Measurements from ENCODE around the gene CIART.
"Not testable (repeated sequence)": the region's sequence is repeated elsewhere in the genome, so short reads cannot be mapped to it uniquely, and the experiment has no call there.

The CIART gene, protein sequence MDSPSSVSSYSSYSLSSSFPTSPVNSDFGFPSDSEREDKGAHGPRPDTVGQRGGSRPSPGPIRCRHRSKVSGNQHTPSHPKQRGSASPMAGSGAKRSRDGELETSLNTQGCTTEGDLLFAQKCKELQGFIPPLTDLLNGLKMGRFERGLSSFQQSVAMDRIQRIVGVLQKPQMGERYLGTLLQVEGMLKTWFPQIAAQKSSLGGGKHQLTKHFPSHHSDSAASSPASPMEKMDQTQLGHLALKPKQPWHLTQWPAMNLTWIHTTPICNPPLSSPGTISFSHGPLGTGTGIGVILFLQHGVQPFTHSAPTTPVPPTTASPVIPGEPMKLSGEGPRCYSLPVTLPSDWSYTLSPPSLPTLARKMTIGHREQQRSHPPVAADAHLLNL

DNA sequence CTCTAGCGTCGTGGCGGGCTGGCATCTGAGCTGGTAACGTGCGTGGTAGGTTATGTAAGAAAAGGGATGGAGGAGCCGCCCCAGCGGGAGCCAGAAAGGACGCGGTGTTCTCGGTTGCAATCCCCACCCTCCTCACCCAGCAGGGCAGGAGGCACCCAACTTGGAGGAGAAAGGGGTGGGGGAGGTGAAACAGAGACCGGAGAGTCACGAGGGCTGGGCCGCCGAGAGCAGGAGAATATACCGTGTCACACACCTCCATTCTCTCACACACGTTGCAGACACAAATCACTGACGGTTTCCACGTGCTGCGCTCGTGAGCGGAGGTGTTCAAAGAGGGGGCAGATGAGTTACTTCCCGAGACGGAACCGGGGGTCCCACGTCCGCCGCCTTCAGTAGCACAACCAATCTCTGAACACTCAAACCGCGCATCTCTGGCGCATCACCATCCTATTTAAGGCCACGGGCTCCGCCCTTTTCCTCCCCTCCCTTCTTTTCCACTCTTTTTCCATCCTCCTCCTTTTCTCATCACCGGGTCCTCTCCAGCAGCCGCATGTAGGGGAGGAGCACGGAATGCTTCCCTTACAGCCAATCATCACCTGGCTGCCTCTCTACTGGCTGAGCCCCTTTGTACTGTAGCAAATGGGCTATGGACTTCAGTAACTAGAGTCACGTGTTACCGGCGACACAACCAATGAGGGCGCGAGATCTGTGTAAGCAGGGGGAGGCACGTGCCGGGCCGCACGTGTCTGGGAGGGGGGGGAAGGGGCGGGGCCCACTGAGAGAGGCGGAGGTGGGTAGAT is at the start of gene CIART:
TSS of gene CIART (plus strand) at position 797 of the 800 bp plus-strand sequence. CDS start 714 bp downstream, outside the sequence.
- DNase-seq, result peak; percentile 100

DNA sequence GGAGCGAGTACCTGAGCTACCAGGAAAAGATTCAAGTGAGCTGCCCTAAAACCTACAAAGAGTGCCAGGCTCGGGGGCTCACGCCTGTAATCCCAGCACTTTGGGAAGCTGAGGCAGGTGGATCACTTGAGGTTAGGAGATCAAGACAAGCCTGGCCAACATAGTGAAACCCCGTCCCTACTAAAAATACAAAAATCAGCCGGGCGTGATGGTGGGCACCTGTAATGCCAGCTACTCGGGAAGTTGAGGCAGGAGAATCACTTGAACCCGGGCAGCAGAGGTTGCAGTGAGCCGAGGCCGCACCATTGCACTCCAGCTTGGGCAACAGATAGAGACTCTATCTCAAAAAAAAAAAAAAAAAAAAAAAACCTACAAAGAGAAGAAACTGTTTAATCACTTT is 49.4 kb upstream of the CIART start:
- DNase-seq, result not testable (repeated sequence)

DNA sequence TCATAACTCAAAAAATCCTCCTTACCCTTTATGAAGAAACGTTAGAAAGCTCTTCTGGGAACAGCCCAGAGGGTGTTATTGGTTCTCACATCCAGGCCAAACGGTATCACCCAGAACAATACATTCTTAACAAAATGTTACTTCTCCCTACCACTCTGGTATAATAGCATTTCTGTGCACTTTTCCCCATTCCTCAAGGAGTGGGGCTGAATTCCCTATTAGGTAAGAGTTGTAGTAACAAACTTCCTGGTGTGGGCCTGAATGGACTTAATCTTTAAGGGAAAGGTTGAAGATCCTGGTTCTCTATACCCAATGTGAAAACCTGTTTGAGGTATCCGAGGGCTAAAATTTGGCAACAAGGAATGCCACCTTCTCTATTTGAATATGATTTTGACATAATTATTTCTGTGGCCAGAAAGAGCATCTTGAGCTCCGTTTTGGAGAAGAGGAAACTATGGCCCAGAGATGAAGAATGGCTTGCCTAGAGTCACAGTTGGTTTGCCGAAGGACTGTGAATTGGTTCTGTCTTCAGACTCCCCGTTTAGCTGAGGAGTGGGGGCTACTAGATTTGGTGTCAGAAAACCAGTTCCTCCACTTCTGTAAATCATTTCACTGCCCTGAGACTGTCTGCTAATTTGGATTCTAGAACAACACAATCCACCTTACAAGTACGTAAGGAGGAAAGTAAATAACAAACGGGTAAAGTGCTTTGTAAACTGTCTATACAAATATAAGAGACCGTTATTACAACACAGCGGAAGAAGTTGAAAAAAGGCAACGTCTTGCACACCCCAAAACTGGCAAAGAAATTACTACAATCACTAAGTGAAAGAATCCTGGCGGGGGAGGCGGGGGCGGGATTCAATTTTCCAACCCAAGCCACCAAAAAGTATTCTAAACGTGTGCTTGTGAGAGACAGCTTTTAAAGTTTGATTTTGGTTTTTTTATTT is 48.7 kb upstream of the CIART start:
- no peak for DNase-seq

DNA sequence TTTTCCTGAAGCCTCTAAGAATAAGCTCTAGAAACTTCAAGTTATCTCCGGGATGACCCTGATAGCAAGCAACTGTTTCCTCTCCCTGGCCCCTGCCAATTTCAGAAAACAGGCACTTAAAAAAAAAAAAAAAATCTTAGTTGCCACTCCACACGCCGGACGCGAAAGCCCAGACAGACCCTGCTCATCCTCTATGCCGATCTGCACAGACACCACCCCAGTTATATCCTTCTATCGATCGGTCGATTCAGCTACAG is 48.1 kb upstream of the CIART start:
- no peak for DNase-seq

DNA sequence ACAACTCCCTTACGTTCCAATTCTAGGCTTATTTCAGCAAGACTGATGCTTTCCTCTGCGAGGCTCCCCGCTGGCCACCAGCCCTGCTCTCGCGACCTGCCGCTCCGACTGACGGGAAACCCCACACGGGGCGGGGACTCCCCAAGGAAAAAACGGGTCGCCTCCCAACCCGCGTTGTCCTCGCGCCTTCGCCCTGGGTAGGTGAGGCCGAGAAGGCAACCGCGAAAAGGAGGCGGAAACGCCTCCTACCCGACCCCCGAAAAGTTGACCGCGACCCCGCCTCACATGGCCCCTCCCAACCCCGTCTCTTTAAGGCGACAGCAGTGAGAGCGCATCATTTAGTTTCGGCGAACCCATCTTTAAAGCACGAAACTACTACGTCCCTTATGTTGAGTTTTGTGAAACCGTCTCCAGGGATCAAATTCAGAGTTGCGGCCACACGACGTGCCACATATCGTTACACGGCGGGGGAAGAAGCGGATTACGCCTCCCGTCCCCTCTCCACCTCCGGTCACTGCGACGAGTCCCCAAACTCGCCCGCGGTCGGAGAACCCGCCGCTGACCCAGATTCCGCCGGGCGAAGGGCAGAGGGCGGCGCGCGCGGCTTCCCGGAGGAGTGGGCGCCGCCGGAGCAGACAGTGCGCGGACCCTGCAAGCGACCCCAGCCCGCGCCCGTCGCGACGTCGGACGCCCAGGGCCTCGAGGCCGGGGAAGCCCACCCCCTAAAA is 47.6 kb upstream of the CIART start:
- peak; percentile 77 to 85 for DNase-seq

DNA sequence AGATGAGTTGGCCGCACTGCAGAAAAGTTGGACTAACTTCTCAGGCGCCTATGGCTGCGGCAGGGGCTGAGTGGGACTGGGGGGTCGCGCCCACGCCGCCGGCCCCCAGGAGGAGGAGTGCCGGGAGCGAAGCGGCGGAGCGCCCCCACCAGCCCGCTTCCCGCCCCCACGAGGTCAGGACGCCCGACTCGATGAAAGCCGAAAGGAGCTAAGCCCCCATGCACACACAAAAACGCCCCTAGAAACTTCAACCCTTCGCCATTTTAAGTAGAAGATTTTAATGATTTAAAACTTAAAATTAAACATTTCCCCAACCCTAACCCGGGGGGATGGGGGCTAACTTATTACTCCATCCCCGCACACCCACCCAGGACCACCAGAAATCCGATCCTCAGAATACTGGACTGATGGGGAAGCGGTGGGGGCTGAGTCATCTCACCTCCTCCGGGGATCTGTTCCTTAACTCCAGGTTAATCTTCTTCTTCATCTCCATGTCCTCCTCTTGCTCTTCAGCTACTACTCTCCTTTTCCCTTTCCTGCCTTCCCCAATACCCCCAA is 47.0 kb upstream of the CIART start:
- DNase-seq, result no peak

DNA sequence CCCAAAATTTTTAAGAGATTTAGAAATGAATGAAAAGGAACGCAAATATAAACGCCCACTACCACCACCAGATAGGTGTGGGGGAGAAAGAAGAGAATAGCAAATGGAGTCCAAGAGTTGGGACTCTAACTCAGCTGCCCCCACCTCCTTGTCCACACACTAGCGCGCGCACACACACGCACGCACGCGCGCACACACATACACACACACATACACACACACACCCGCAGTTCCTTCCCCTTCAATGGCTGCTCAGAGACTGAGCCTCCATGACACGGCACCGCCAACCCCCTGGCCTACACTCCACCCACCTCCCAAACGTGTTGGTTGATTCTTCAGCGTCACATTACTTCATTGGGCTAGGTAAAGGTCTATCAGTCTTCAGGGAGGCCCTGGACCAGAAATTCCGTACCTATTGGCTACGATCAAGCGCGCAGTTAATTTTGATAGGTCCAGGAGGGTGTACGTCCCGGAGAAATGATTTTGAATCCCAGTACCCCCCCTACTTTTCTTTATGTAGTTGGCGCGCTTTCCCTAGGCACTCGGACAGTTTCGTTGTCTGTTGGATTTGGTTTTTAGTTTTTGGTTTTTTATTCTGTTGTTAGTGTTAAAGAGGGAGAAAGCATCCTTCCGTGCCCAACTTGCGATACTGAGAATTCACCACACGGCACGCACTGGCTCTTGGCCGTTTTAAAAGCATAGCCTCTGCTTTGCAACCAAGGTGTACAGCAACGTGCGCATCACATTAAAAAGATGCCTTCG is 46.3 kb upstream of the CIART start, which contains the start of gene ANP32E:
TSS of gene ANP32E (minus strand) at position 261 of the 762 bp plus-strand sequence. CDS start 326 bp downstream, outside the sequence.
- peak; percentile 100 for DNase-seq

DNA sequence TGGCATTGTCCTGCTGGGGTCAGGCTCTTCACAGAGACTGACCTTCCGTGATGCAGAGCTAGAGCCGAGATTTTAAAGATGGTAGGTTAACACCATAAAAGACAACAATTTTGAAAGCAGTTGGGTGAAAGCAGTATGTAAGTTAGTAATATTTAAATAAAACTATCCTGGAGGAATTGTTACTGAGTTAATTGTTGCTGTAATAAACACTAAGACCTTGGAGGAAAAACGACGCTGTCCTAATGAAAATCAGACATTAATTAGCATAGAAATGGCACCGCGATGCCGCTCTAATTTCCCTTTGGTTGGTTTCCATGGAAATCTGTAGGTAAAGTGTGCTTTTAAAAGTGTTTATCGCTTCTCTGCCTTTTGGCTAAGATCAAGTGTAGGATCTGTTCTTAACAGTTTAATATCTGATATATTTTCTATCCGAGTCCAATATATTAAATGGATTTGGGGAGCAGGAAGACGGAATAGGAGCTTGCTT is 45.7 kb upstream of the CIART start:
- DNase-seq, result peak in 1 of 2 experiments; percentile 52

DNA sequence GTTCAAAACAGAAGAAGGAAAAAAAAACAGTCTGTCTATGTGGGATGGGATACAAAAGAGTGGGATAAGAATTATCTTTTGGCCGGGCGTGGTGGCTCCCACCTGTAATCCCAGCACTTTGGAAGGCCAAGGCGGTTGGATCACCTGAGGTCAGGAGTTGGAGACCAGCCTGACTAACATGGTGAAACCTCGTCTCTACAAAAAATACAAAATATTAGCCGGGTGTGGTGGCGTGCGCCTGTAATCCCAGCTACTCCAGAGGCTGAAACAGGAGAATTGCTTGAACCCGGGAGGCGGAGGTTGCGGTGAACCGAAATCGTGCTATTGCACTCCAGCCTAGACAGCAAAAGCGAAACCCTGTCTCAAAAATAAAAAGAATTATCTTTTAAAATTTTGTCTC is 45.2 kb upstream of the CIART start:
- DNase-seq, result not testable (repeated sequence)

DNA sequence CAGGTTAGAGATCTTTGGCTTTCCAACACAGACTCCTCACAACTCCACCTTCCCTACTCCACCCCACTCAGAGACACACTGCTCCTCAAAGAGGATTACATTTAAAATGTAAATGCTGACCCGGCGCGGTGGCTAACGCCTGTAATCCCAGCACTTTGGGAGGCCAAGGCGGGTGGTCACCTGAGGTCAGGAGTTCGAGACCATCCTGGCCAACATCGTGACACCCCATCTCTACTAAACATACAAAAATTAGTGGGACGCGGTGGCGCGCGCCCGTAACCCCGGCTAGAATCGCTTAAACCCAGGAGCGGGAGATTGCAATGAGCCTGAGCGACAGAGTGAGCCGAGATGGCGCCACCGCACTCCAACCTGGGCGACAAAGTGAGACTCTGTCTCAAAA is 44.6 kb upstream of the CIART start:
- no peak for DNase-seq

DNA sequence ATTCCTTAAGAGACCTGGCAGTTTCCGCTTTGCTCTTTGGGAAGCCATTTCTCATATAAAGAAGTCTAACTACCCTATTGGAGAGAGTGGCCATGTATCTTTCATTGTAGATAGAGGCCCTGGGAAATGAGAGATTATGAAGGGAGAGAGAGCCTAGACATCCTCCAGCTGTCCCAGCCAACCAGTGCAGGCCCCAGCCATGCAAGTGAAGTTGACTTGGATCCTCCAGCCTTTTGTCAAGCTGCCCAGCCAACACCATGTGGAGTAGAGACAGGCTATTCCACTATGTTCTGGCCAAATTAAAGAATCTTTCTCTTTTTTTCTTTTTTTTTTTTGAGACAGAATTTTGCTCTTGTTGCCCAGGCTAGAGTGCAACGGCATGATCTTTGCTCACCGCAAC is 39.4 kb upstream of the CIART start:
- no peak for DNase-seq

DNA sequence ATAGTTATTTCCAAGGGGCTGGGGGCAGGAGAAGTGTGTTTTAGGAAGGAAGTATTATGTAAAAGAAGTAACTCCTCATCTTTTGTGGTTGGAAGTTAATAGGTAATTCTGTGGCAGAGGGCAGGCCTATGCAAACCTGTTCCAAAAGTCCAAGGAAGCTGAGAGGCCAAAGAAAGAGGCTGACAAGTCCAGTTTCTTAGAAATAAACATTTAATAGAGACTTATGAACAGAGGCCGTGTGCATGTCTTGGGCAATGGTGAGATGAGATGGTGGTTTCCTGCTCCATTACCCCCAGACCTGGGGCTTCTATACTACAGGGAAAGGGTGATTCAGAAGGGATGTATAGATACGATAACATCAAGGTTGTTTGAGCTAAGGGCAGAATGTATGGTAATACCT is 32.4 kb upstream of the CIART start:
- DNase-seq, result no peak

DNA sequence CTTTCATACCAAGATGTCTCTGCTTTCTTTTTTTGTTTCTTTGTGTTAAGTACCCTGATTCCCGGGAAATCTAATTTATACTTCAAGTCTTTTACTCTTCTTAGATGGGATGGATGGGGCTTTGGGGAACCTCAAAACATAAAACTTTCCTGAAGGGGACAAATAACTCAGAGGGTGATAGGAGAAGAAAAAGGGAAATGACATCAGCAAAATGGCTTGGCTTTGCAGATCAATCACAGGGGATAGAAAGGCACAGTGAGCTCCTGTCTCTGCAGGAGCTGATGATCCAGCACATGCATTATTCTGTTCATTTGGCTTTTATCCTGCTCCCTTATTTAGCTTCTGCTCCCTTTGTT is 26.2 kb upstream of the CIART start:
- peak; percentile 58 to 65 for DNase-seq

DNA sequence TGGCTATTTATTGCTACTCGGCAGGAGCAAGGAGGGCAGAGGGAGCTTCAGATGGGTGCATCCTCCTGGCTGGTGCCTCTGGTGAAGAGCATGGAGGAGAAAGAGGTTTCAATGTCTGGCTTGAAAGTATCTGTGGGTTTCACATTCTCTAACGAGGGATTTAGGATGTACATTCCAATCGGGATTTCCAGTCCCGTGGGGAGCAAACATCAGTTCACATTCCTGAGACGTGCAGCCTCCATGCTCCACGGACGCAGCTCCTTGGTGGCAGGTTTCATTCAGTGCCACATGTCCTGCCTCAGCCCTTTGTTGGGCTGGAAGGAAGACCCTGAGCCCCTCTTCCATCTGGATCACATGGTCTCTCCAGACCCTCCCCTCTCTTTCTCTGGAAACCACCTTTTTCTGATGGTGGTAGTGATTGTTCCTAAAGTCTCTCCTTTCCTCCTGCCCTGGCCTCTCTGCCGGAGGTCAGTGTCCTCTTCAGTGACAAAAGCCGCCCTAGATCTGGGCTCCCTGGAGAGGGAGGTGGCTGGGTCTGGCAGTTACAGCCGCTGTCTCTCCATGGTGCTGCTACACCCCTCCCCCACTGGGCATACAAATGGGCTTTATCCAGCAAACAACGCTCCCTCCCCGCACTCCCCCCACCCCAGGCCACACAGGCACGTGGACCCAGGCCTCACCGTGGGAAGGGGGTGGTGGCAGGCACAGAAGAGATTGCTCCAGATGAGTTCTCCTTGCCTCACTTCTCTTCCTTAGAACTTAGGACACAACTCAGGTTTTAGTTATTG is 25.6 kb upstream of the CIART start:
- peak; percentile 75 to 83 for DNase-seq

DNA sequence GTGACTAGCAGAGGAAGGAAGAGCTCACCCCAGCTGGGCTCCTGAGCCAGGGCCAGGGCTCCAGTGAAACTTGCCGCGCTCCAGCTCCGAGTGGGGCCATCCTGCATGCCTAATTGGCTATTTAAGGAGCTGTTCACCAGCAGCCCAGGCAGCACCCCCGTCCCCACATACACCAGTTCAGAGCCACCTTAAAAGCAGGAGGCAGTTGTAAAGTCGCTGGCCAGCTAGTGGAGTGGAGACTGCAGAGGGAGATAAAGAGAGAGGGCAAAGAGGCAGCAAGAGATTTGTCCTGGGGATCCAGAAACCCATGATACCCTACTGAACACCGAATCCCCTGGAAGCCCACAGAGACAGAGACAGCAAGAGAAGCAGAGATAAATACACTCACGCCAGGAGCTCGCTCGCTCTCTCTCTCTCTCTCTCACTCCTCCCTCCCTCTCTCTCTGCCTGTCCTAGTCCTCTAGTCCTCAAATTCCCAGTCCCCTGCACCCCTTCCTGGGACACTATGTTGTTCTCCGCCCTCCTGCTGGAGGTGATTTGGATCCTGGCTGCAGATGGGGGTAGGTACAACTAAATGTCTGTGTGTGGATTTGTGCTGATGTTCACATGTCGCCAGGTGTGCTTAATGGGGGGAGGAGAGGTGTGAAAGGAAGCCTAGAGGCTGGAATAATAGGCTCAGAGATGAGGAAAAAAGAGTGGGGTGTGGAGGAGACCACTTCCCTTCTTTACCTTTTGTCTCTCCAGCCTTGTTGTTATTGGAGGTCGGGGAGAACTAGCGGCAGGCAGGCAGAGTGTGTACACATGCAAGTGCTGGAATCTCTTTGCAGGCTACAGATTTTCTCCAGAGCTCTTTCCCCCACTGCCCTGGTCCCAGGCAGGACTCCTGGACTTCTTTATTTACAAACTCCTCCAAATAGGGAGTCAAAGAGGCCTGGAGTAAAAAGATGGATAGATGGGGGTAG is 24.4 kb upstream of the CIART start, which contains the start of gene CA14:
TSS of gene CA14 (plus strand) at position 151 of the 962 bp plus-strand sequence. CDS start at position 506, 355 bp downstream.
- DNase-seq, result peak; percentile 45 to 70

DNA sequence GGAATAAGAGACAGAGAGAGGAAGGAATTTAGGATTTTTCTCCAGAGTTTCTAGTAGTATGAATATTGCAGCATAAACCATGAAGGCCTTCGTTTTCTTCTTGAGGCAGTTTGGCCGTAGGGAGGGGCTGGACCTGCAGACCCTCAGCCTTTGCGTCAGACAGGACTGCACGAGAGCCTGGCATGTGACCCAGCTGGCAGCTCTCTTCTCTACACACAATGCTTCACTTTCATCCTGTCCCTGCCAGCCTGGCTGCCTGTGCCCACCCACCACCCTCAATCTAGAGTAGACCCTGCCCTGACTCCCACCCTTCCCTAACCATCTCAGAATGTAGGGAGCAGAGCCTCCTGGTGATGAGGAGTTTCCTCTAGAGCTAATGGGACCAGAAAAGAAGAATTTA is 23.1 kb upstream of the CIART start:
- DNase-seq, result no peak

DNA sequence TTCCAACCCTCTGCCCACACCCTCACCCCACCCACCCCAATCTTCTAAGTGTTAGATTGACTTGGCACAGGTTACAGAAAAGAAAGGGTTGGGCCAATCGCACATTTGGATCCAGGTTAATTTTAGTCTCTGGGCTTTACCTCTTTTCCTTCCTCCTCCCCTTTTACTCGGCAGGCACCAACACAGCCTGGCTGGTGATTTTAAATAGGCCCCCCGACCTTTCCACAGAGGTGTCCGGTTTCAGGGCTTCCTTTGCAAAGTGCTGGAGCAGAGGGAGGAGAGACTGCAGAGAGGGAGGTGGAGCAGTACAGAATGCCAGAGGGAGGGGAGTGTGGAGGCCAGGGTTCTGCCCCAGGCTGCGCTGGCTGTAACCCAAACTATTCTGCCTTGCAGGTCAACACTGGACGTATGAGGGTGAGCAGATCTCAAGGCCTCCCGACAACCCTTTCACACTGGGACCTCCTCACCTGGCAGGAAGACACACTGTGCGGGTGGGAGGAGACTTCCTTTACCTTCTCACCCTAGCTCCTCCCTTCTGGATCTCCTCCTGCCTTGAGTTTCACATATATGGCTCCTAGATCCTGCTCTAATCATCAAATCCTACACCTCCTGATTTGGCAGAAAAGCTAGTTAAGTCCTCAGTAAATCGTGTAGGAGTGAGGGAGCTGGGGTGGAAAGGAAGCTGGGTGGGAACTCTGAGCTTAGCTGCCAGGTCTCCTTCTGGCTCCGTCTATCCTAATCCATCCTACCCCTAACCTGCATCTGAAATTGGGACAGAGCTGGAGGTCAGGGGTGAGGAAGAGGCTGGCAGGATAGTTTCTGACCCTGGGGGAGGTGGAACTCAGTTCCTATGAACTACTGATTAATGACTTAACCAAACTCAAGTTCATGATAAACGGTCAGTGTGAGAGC is 22.3 kb upstream of the CIART start:
- peak; percentile 54 to 67 for DNase-seq

DNA sequence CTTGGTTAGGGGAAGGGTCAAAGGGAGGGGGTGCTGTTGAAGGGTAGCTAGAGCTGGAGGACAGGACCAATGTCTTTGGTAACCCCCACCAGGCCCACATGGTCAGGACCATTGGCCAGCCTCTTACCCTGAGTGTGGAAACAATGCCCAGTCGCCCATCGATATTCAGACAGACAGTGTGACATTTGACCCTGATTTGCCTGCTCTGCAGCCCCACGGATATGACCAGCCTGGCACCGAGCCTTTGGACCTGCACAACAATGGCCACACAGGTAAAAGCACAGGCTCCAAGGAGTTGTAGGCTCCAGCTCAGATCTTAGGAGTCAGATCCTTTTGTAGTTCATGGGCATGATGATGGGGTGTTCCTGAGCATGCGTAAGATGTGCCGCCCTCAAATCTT is 21.0 kb upstream of the CIART start:
- DNase-seq, result no peak

All from SHP77 (cell line).